Myocyte (in vitro differentiated cells): ENCODE data around the gene CBFA2T2. TPM values are rescaled to one million over a fixed set of nuclear protein-coding genes. Genes with fewer than 3 reads are reported as not detected.
"Not testable (repeated sequence)": the region's sequence is repeated elsewhere in the genome, so short reads cannot be mapped to it uniquely, and the experiment has no call there.

Experiments
- DNase-seq: peaks from one replicate; pipeline ENCODE4 v3.0.0-alpha.2; 2012; ENCODE audit warnings: low read depth
- total RNA-seq: library from RNA; depleted of rRNA; stranded (reverse); fragments of >200 nt; gene quantifications from 2 replicates; pipeline ENCODE4 v1.2.3, GENCODE V29; 2014

The CBFA2T2 gene
- total RNA-seq, 1 donor from 2014 or later = 14.3 TPM

GRCh38 chr20:33545763-33546162 is 55.9 kb downstream of the CBFA2T2 start:
- DNase-seq = no peak

GRCh38 chr20:33549229-33549999 is 59.5 kb downstream of the CBFA2T2 start:
- no peak for DNase-seq

- peak; percentile 46 for DNase-seq
These were observed 61.9 kb downstream of the CBFA2T2 start for GRCh38 chr20:33551778-33552177.

GRCh38 chr20:33552519-33552918 is 62.6 kb downstream of the CBFA2T2 start:
- DNase-seq = no peak

GRCh38 chr20:33553516-33553915 is 63.6 kb downstream of the CBFA2T2 start:
- DNase-seq = no peak

- DNase-seq = peak; percentile 83
These were observed 65.1 kb downstream of the CBFA2T2 start for GRCh38 chr20:33554914-33555420.

GRCh38 chr20:33555755-33556154 is 65.9 kb downstream of the CBFA2T2 start:
- DNase-seq = no peak

- DNase-seq = no peak
These were observed 66.3 kb downstream of the CBFA2T2 start for GRCh38 chr20:33556246-33556645.

GRCh38 chr20:33558348-33559144 is 68.7 kb downstream of the CBFA2T2 start:
- no peak for DNase-seq

GRCh38 chr20:33559212-33559611 is 69.3 kb downstream of the CBFA2T2 start:
- DNase-seq = no peak

- no peak for DNase-seq
These were observed 70.1 kb downstream of the CBFA2T2 start for GRCh38 chr20:33560026-33560425.

GRCh38 chr20:33561053-33561452 is 71.2 kb downstream of the CBFA2T2 start:
- DNase-seq = not testable (repeated sequence)

GRCh38 chr20:33561692-33562601 is 72.1 kb downstream of the CBFA2T2 start:
- DNase-seq = peak; percentile 65

- DNase-seq = no peak
These were observed 73.9 kb downstream of the CBFA2T2 start for GRCh38 chr20:33563788-33564187.

GRCh38 chr20:33566781-33567603 is 77.1 kb downstream of the CBFA2T2 start:
- no peak for DNase-seq

- no peak for DNase-seq
These were observed 78.1 kb downstream of the CBFA2T2 start for GRCh38 chr20:33567949-33568348.

- peak; percentile 46 for DNase-seq
These were observed 78.5 kb downstream of the CBFA2T2 start for GRCh38 chr20:33568378-33568777.

GRCh38 chr20:33568868-33569801 is 79.2 kb downstream of the CBFA2T2 start:
- DNase-seq = no peak

GRCh38 chr20:33569802-33570391 is 80.0 kb downstream of the CBFA2T2 start:
- DNase-seq = no peak
